Thymus (tissue), 2 donors: ENCODE measurements around the gene MOGAT3. TPM values are rescaled to one million over a fixed set of nuclear protein-coding genes. Genes with fewer than 3 reads are reported as not detected.

ENCODE experiments used
- polyA plus RNA-seq: library from polyadenylated mRNA; stranded (reverse); fragments of 200-250 nt; gene quantifications from one replicate; pipeline ENCODE4 v1.2.3, GENCODE V29; 2013
- total RNA-seq: library from RNA; stranded (reverse); fragments of 120-200 nt; gene quantifications from one replicate; pipeline ENCODE4 v1.2.4, GENCODE V29; 2013
- donor health status: healthy.

Gene MOGAT3
- total and polyA plus RNA-seq, 2 donors: 0.11 TPM; not detected in 1

Other genes with a start within 250 kb of the MOGAT3 start
- gene MUC12, start 231.5 kb downstream of the MOGAT3 start, total RNA-seq: 0.57 TPM
- gene MUC12, start 231.5 kb downstream of the MOGAT3 start, polyA plus RNA-seq: 1.4 TPM
- gene MUC17, start 181.0 kb downstream of the MOGAT3 start, total RNA-seq: under 0.01 TPM
- gene MUC17, start 181.0 kb downstream of the MOGAT3 start, polyA plus RNA-seq: under 0.01 TPM
- 6.9 TPM for gene TRIM56, start 115.6 kb downstream of the MOGAT3 start, total RNA-seq
- gene TRIM56, start 115.6 kb downstream of the MOGAT3 start, polyA plus RNA-seq: 12.8 TPM
- 2.1 TPM for gene SERPINE1, start 73.9 kb downstream of the MOGAT3 start, total RNA-seq
- gene SERPINE1, start 73.9 kb downstream of the MOGAT3 start, polyA plus RNA-seq: 7.3 TPM
- gene AP1S1, start 46.6 kb downstream of the MOGAT3 start, total RNA-seq: 27.9 TPM
- gene AP1S1, start 46.6 kb downstream of the MOGAT3 start, polyA plus RNA-seq: 48.5 TPM
- 0.05 TPM for gene VGF, start 35.5 kb downstream of the MOGAT3 start, total RNA-seq
- gene VGF, start 35.5 kb downstream of the MOGAT3 start, polyA plus RNA-seq: 0.52 TPM
- not detected for gene NAT16, start 20.7 kb downstream of the MOGAT3 start, total RNA-seq
- not detected for gene NAT16, start 20.7 kb downstream of the MOGAT3 start, polyA plus RNA-seq
- 7.1 TPM for gene PLOD3, start 16.5 kb upstream of the MOGAT3 start, total RNA-seq
- gene PLOD3, start 16.5 kb upstream of the MOGAT3 start, polyA plus RNA-seq: 32.0 TPM
- gene ZNHIT1, start 17.1 kb upstream of the MOGAT3 start, total RNA-seq: 68.3 TPM
- gene ZNHIT1, start 17.1 kb upstream of the MOGAT3 start, polyA plus RNA-seq: 103 TPM
- 4.6 TPM for gene CLDN15, start 36.8 kb upstream of the MOGAT3 start, total RNA-seq
- gene CLDN15, start 36.8 kb upstream of the MOGAT3 start, polyA plus RNA-seq: 34.2 TPM
- 188 TPM for gene FIS1, start 44.0 kb upstream of the MOGAT3 start, total RNA-seq
- 148 TPM for gene FIS1, start 44.0 kb upstream of the MOGAT3 start, polyA plus RNA-seq
- 17.8 TPM for gene IFT22, start 120.8 kb upstream of the MOGAT3 start, total RNA-seq
- 19.7 TPM for gene IFT22, start 120.8 kb upstream of the MOGAT3 start, polyA plus RNA-seq
- 3.0 TPM for gene COL26A1, start 161.8 kb upstream of the MOGAT3 start, total RNA-seq
- 0.41 TPM for gene COL26A1, start 161.8 kb upstream of the MOGAT3 start, polyA plus RNA-seq